K562 (cell line): ENCODE data around the gene CCT5. TPM values are rescaled to one million over a fixed set of nuclear protein-coding genes. Genes with fewer than 3 reads are reported as not detected.

Source experiments
- CEBPG ChIP-seq, 3 experiments: fragments of 200-800 bp in 1 of 3; sonication (Bioruptor generic) in 1 of 3; sonication (generic) in 1 of 3; formaldehyde crosslinking in 1 of 3; IDR thresholded peaks in 2 of 3; conservative IDR thresholded peaks in 1 of 3; 2 replicates each; pipeline versions ENCODE4 v1.6.1 to v1.8.0; 2016 to 2022; ENCODE audit warnings: missing compliant biosample characterization in 2 of 3, missing genetic modification characterization in 2 of 3, mild to moderate bottlenecking in 1 of 3, missing genetic modification reagents in 1 of 3
- DACH1 ChIP-seq: fragments of 450-650 bp; IDR thresholded peaks from 2 replicates; pipeline ENCODE4 v1.6.1; 2018; ENCODE audit not compliant: partially characterized antibody
- GABPB2 ChIP-seq: fragments of 250-450 bp; sonication (Bioruptor Pico); conservative IDR thresholded peaks from 2 replicates; pipeline ENCODE4 v1.5.1; 2021; ENCODE audit warnings: mild to moderate bottlenecking
- HDAC6 ChIP-seq: IDR thresholded peaks from 2 replicates; pipeline ENCODE4 v1.6.1; 2012; ENCODE audit warnings: low read depth, mild to moderate bottlenecking, control low read depth, inconsistent platforms, low read length, moderate library complexity
- ILK ChIP-seq: fragments of 450-650 bp; IDR thresholded peaks from 2 replicates; pipeline ENCODE4 v1.6.1; 2016; ENCODE audit warnings: missing genetic modification characterization, low read depth, mild to moderate bottlenecking, missing compliant biosample characterization, moderate library complexity, borderline replicate concordance
- KDM5B ChIP-seq: fragments of 200-600 bp; sonication (generic); IDR thresholded peaks from 2 replicates; pipeline ENCODE4 v1.6.1; 2012; ENCODE audit warnings: low read depth, mild to moderate bottlenecking, moderate library complexity, low read length, control low read depth, inconsistent platforms; ENCODE audit not compliant: insufficient replicate concordance
- MAZ ChIP-seq, 2 experiments: fragments of 450-650 bp in 1 of 2; sonication (generic) in 1 of 2; formaldehyde crosslinking; IDR thresholded peaks in 1 of 2; conservative IDR thresholded peaks in 1 of 2; 2 replicates each; pipeline versions ENCODE4 v1.4.0 to v1.5.0; 2020; ENCODE audit warnings: mild to moderate bottlenecking in 1 of 2, missing genetic modification reagents in 1 of 2
- NFXL1 ChIP-seq: fragments of 450-650 bp; formaldehyde crosslinking; IDR thresholded peaks from 2 replicates; pipeline ENCODE4 v1.4.0; 2021; ENCODE audit warnings: mild to moderate bottlenecking
- POU5F1 ChIP-seq: fragments of 150-350 bp; IDR thresholded peaks from 2 replicates; pipeline ENCODE4 v1.6.1; 2014; ENCODE audit warnings: borderline replicate concordance, low read length, low read depth, mild to moderate bottlenecking; ENCODE audit not compliant: partially characterized antibody
- SMAD3 ChIP-seq: fragments of 450-650 bp; formaldehyde crosslinking; conservative IDR thresholded peaks from 2 replicates; pipeline ENCODE4 v1.4.0; 2020; ENCODE audit warnings: mild to moderate bottlenecking
- SMARCE1 ChIP-seq: fragments of 450-650 bp; IDR thresholded peaks from 2 replicates; pipeline ENCODE4 v1.7.1; 2016; ENCODE audit warnings: mild to moderate bottlenecking
- TGIF2 ChIP-seq: sonication (generic); formaldehyde crosslinking; IDR thresholded peaks from 2 replicates; pipeline ENCODE4 v1.8.1; 2022; ENCODE audit warnings: mild to moderate bottlenecking, missing genetic modification reagents, moderate library complexity
- TRIM24 ChIP-seq, 2 experiments: fragments of 450-650 bp; IDR thresholded peaks; 2 replicates each; pipeline ENCODE4 v1.6.1; 2016
- U2AF1 ChIP-seq: fragments of 200-400 bp; formaldehyde crosslinking; optimal IDR thresholded peaks from 2 replicates; pipeline ENCODE3; 2017; ENCODE audit warnings: mild to moderate bottlenecking, low read depth, low read length, moderate library complexity
- ZC3H11A ChIP-seq: IDR thresholded peaks from 2 replicates; pipeline ENCODE4 v1.6.1; 2012; ENCODE audit warnings: low read depth, low read length, improper control_type of control experiment
- ZNF507 ChIP-seq: conservative IDR thresholded peaks from 2 replicates; pipeline ENCODE4 v1.6.1; 2017; ENCODE audit warnings: missing genetic modification characterization, missing compliant biosample characterization
- ZNF764 ChIP-seq: fragments of 250-450 bp; sonication (Bioruptor Pico); IDR thresholded peaks from 2 replicates; pipeline ENCODE4 v1.4.0; 2020; ENCODE audit warnings: low read depth, mild to moderate bottlenecking, moderate library complexity
- polyA plus RNA-seq, 8 experiments: library from polyadenylated mRNA; depleted of rRNA in 4 of 8; stranded (reverse) in 5 of 8; unstranded in 3 of 8; fragments of >200 nt; fragmentation: Nextera tagmentation in 2 of 8; fragmentation: Illumina TruSeq in 1 of 8; extraction: Ambion mirVana in 2 of 8; extraction: Trizol in 1 of 8; gene quantifications; 2 replicates each; pipeline versions ENCODE4 v1.2.1 to v1.2.3, GENCODE V29; 2011 to 2014; ENCODE audit warnings: inconsistent platforms in 1 of 8, missing spikeins in 1 of 8
- total RNA-seq, 7 experiments: library from RNA; depleted of rRNA in 6 of 7; stranded (reverse); fragments of >200 nt in 6 of 7; fragmentation: Illumina TruSeq in 2 of 7; extraction: Trizol in 2 of 7; gene quantifications; 2 replicates each; pipeline versions ENCODE4 v1.2.1 to v1.2.3, GENCODE V29; 2011 to 2021; ENCODE audit warnings: low replicate concordance in 1 of 7
- TF ChIP-seq, protein P1 (sequence below): fragments of 250-450 bp; sonication (Bioruptor Pico); IDR thresholded peaks from 2 replicates; pipeline ENCODE4 v1.4.0; 2020; ENCODE audit warnings: mild to moderate bottlenecking
- TF ChIP-seq, protein P2 (sequence below): fragments of 250-450 bp; sonication (Bioruptor Pico); IDR thresholded peaks from 2 replicates; pipeline ENCODE4 v1.5.0; 2021
- TF ChIP-seq, protein P3 (sequence below): fragments of 450-650 bp; IDR thresholded peaks from 2 replicates; pipeline ENCODE4 v1.6.1; 2014; ENCODE audit warnings: low read depth, mild to moderate bottlenecking, moderate library complexity, borderline replicate concordance
- TF ChIP-seq, protein P4 (sequence below): fragments of 450-650 bp; IDR thresholded peaks from 2 replicates; pipeline ENCODE4 v1.6.1; 2017; ENCODE audit warnings: antibody characterized with exemption

Gene CCT5
- total and polyA plus RNA-seq, 9 of the 15 experiments (the other 6 are each of a cell fraction or from before 2014, with no cell fraction given) = 782 to 1,606 (median 1,153) TPM

DNA sequence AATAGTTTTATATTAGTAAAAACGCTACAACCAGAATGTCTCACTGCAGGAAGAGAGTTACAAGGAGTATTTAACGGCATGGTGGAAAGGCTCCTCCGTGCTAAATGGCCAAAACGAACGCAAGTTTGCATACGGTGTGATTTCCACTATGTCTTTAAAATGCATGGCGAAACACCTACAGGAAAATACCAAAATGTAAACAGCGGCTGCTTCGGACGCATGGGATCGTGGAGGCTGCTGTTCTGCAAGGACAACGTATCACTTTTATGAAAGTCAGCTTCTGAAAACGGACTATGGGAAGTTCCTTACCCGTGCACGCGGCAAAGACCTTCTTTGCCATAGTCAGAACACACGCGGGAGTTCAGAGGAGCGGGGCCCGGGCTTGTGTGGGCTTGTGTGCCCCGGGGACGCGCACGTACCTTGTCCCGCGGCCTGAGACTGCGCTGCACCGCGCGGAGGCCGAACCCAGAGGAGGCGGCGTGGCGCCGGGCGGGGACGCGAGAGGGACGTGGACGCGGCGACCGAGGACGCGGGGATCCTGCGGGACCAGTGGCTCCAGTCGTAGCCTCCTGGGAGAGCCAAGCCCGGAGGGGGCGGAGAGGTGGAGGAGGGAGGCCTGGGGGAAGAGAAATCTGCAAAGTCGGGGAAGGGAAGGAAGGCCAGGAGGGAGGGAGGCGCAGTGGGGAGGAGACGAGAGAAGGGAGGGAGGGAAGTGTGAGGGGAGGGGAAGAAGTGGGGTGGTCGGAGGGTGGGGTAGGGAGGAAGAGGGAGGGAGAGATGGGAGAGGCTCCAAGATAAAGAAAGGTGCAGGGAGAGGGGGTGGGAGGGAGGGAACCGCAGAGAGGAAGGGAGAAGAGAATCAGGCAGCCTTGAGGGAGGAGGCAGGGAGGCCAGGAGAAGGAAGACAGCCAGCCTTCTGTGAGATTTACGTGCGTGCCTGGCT, 57.4 kb downstream of the CCT5 start, which contains the start of gene CMBL (continued):
- TF ChIP-seq, protein P1, sequence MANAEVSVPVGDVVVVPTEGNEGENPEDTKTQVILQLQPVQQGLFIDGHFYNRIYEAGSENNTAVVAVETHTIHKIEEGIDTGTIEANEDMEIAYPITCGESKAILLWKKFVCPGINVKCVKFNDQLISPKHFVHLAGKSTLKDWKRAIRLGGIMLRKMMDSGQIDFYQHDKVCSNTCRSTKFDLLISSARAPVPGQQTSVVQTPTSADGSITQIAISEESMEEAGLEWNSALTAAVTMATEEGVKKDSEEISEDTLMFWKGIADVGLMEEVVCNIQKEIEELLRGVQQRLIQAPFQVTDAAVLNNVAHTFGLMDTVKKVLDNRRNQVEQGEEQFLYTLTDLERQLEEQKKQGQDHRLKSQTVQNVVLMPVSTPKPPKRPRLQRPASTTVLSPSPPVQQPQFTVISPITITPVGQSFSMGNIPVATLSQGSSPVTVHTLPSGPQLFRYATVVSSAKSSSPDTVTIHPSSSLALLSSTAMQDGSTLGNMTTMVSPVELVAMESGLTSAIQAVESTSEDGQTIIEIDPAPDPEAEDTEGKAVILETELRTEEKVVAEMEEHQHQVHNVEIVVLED = peak; percentile 80
- TF ChIP-seq POU5F1 (no peak), TGIF2 (CRISPR knock-in tag) (no peak), ILK (tag) (0 out of 2 replicates have a peak, but pooled peaks have one; percentile 41), TRIM24 (IDR thresholded peaks at IDR 0.05) (peak; percentile 28 to 73; a peak in 3 of 4 replicates), SMARCE1 (peak; percentile 69), DACH1 (no peak), ZC3H11A (no peak), GABPB2 (no peak), ZNF507 (tag) (no peak), NFXL1 (CRISPR knock-in tag) (no peak), ZNF764 (CRISPR knock-in tag) (no peak), SMAD3 (CRISPR knock-in tag) (no peak), CEBPG (CRISPR knock-in tag; IDR thresholded peaks at IDR 0.05) (no peak), CEBPG (tag; conservative IDR thresholded peaks at IDR 0.05 in 1 of 2, IDR thresholded peaks at IDR 0.05 in 1 of 2) (no peak), U2AF1 (peak; percentile 54), HDAC6 (no peak), KDM5B (peak; percentile 72), MAZ (CRISPR knock-in tag; conservative IDR thresholded peaks at IDR 0.05 in 1 of 2, IDR thresholded peaks at IDR 0.05 in 1 of 2) (peak; percentile 84 to 97)
- TF ChIP-seq, protein P2, sequence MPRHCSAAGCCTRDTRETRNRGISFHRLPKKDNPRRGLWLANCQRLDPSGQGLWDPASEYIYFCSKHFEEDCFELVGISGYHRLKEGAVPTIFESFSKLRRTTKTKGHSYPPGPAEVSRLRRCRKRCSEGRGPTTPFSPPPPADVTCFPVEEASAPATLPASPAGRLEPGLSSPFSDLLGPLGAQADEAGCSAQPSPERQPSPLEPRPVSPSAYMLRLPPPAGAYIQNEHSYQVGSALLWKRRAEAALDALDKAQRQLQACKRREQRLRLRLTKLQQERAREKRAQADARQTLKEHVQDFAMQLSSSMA (CRISPR knock-in tag) = no peak
- TF ChIP-seq, protein P3, sequence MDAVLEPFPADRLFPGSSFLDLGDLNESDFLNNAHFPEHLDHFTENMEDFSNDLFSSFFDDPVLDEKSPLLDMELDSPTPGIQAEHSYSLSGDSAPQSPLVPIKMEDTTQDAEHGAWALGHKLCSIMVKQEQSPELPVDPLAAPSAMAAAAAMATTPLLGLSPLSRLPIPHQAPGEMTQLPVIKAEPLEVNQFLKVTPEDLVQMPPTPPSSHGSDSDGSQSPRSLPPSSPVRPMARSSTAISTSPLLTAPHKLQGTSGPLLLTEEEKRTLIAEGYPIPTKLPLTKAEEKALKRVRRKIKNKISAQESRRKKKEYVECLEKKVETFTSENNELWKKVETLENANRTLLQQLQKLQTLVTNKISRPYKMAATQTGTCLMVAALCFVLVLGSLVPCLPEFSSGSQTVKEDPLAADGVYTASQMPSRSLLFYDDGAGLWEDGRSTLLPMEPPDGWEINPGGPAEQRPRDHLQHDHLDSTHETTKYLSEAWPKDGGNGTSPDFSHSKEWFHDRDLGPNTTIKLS = peak; percentile 78
- TF ChIP-seq, protein P4, sequence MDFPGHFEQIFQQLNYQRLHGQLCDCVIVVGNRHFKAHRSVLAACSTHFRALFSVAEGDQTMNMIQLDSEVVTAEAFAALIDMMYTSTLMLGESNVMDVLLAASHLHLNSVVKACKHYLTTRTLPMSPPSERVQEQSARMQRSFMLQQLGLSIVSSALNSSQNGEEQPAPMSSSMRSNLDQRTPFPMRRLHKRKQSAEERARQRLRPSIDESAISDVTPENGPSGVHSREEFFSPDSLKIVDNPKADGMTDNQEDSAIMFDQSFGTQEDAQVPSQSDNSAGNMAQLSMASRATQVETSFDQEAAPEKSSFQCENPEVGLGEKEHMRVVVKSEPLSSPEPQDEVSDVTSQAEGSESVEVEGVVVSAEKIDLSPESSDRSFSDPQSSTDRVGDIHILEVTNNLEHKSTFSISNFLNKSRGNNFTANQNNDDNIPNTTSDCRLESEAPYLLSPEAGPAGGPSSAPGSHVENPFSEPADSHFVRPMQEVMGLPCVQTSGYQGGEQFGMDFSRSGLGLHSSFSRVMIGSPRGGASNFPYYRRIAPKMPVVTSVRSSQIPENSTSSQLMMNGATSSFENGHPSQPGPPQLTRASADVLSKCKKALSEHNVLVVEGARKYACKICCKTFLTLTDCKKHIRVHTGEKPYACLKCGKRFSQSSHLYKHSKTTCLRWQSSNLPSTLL = peak; percentile 48; the same call in 1 of the 2 replicates
